Testis (tissue), 2 donors: Measurements from ENCODE around the gene TRIO.

Experiments
- CTCF ChIP-seq, 3 experiments: fragments of 450-650 bp in 2 of 3; fragments of 200-600 bp in 1 of 3; sonication (generic) in 1 of 3; IDR thresholded peaks; one replicate each; pipeline ENCODE4 v1.5.1; 2016 to 2019; ENCODE audit warnings: antibody characterized with exemption in 3 of 3, mild to moderate bottlenecking in 2 of 3, moderate library complexity in 1 of 3
- POLR2A ChIP-seq: fragments of 450-650 bp; IDR thresholded peaks from one replicate; pipeline ENCODE4 v1.6.1; 2017; ENCODE audit warnings: antibody characterized with exemption, mild to moderate bottlenecking, moderate library complexity

GRCh38 chr5:14419686-14420085 is 276.5 kb downstream of the TRIO start:
- TF ChIP-seq CTCF (IDR thresholded peaks at IDR 0.05) = no peak
- TF ChIP-seq POLR2A = no peak
